HepG2 (cell line): ENCODE results near the gene CFAP46. TPM values are rescaled to one million over a fixed set of nuclear protein-coding genes. Genes with fewer than 3 reads are reported as not detected.
"Not testable (repeated sequence)": the region's sequence is repeated elsewhere in the genome, so short reads cannot be mapped to it uniquely, and the experiment has no call there.

Experiments used
- ATAC-seq: fragments of 200-7000 bp; cut with Tn5 transposase; 3 replicates; pipeline ENCODE4 v1.9.1; 2020; ENCODE audit warnings: mild to moderate bottlenecking, moderate library complexity
- BruUV-seq: library from RNA; stranded (reverse); fragments of 400-500 nt; replicated peaks from 2 replicates; lab custom pipeline; 2021; lab: Mats Ljungman, UMichigan
- CTCF ChIA-PET: fragments of 300-600 bp; formaldehyde crosslinking; extraction: SDS; loops from one replicate; lab custom pipeline; 2021; ENCODE audit warnings: low total read pairs, inconsistent platforms, low intra/inter-chr PET ratio; lab: Yijun Ruan, JAX
- POLR2A ChIA-PET: fragments of 350-600 bp; sonication (Branson Sonifier 250); formaldehyde crosslinking; loops from one replicate; lab custom pipeline; 2020; ENCODE audit warnings: antibody characterized with exemption, inconsistent platforms; lab: Yijun Ruan, JAX
- DNase-seq: peaks from one replicate; pipeline ENCODE4 v3.0.0-alpha.2; 2015; ENCODE audit warnings: low spot score
- FAIRE-seq: peaks from 3 replicates; lab custom pipeline; 2011; peaks lifted over from hg19 to GRCh38; lab: Jason Lieb, UNC
- H2AFZ ChIP-seq: one replicate; pipeline ENCODE4 v1.6.1; 2011; ENCODE audit warnings: low read length, inconsistent platforms
- H3K27ac ChIP-seq: fragments of 300-600 bp; 3 replicates; pipeline ENCODE4 v1.8.0; 2011; ENCODE audit warnings: mixed run types, mild to moderate bottlenecking, mixed read lengths, low read length, inconsistent platforms; ENCODE audit not compliant: insufficient read depth; ENCODE audit errors: extremely low read length
- H3K27me3 ChIP-seq, 2 experiments: fragments of 200-600 bp in 1 of 2; 2 replicates in 1 of 2; 3 replicates in 1 of 2; pipeline versions ENCODE4 v1.6.0 to v1.8.0; 2011; ENCODE audit warnings: low read length in 2 of 2, mild to moderate bottlenecking in 2 of 2, moderate library complexity in 2 of 2, inconsistent platforms in 1 of 2; ENCODE audit not compliant: insufficient read depth in 2 of 2, control insufficient read depth in 1 of 2
- H3K36me3 ChIP-seq, 2 experiments: fragments of 200-600 bp in 1 of 2; replicated peaks in 1 of 2; 2 replicates in 1 of 2; 3 replicates in 1 of 2; pipeline versions ENCODE4 v1.5.1 to v1.8.0; 2011; ENCODE audit warnings: low read length in 2 of 2, inconsistent platforms in 1 of 2; ENCODE audit not compliant: insufficient read depth in 2 of 2, control insufficient read depth in 1 of 2
- H3K4me1 ChIP-seq: 2 replicates; pipeline ENCODE4 v1.5.1; 2012; ENCODE audit warnings: low read length, inconsistent platforms; ENCODE audit not compliant: insufficient read depth
- H3K4me2 ChIP-seq: 2 replicates; pipeline ENCODE4 v1.6.0; 2011; ENCODE audit warnings: low read depth, low read length, inconsistent platforms
- H3K4me3 ChIP-seq, 3 experiments: fragments of 200-600 bp in 1 of 3; sonication (generic), shearing (Covaris generic) in 1 of 3; replicated peaks in 1 of 3; 2 replicates each; pipeline ENCODE4 v1.5.1; 2011 to 2016; ENCODE audit warnings: low read length in 3 of 3, inconsistent platforms in 2 of 3, low read depth in 2 of 3, mild to moderate bottlenecking in 2 of 3, control low read depth in 1 of 3, mixed read lengths in 1 of 3; ENCODE audit not compliant: insufficient read depth in 1 of 3
- H3K79me2 ChIP-seq: one replicate; pipeline ENCODE4 v1.6.1; 2011; ENCODE audit warnings: low read length, inconsistent platforms; ENCODE audit not compliant: insufficient read depth
- H3K9ac ChIP-seq: 2 replicates; pipeline ENCODE4 v1.6.0; 2011; ENCODE audit warnings: mild to moderate bottlenecking, low read depth, low read length, inconsistent platforms; ENCODE audit not compliant: insufficient read depth
- H3K9me3 ChIP-seq: 2 replicates; pipeline ENCODE4 v1.5.1; 2012; ENCODE audit warnings: mild to moderate bottlenecking, low read length
- H4K20me1 ChIP-seq: 2 replicates; pipeline ENCODE4 v1.6.0; 2011; ENCODE audit warnings: inconsistent platforms, mild to moderate bottlenecking, low read length, moderate library complexity; ENCODE audit not compliant: insufficient read depth
- CEBPG ChIP-seq: IDR thresholded peaks from 2 replicates; pipeline ENCODE4 v1.6.1; 2016
- CREB1 ChIP-seq, 2 experiments: fragments of 450-650 bp in 1 of 2; IDR thresholded peaks; 2 replicates each; pipeline ENCODE4 v1.6.1; 2016 to 2017; ENCODE audit warnings: control low read depth in 1 of 2, mild to moderate bottlenecking in 1 of 2, missing compliant biosample characterization in 1 of 2, missing genetic modification characterization in 1 of 2
- HMG20A ChIP-seq: IDR thresholded peaks from 2 replicates; pipeline ENCODE4 v1.6.1; 2016; ENCODE audit warnings: borderline replicate concordance
- LRRFIP1 ChIP-seq: sonication (generic); formaldehyde crosslinking; conservative IDR thresholded peaks from 2 replicates; pipeline ENCODE4 v1.4.0; 2020; ENCODE audit warnings: missing genetic modification reagents
- ZBTB7A ChIP-seq: sonication (generic); formaldehyde crosslinking; IDR thresholded peaks from 2 replicates; pipeline ENCODE4 v1.8.0; 2022; ENCODE audit warnings: mild to moderate bottlenecking, missing genetic modification reagents
- WGBS: methylation state at CpG from one replicate; pipeline ENCODE4 v1.1.6; 2017; ENCODE audit warnings: low lambda C conversion rate; 5-methylcytosine and 5-hydroxymethylcytosine counted together
- in situ Hi-C: cut with HindIII; loops from 2 replicates; pipeline ENCODE4 v1.10.0; 2017; ENCODE audit warnings: low pct_unique_long_range_greater_than_20kb; ENCODE audit not compliant: extremely low pct_ligation_motif_present
- intact Hi-C: fragments of 100-400 bp; cut with micrococcal nuclease; formaldehyde crosslinking; loops from one replicate; pipeline ENCODE4 v1.10.0; 2022; ENCODE audit not compliant: unreplicated experiment
- polyA plus RNA-seq, 8 experiments: library from polyadenylated mRNA; depleted of rRNA in 3 of 8; stranded (reverse) in 7 of 8; unstranded in 1 of 8; fragments of >200 nt; fragmentation: Illumina TruSeq in 4 of 8; extraction: Trizol in 4 of 8; gene quantifications; 2 replicates each; pipeline versions ENCODE4 v1.2.1 to v1.2.3, GENCODE V29; 2011 to 2016; ENCODE audit warnings: low read depth in 4 of 8, missing spikeins in 1 of 8, mixed read lengths in 1 of 8; ENCODE audit not compliant: insufficient read depth in 1 of 8
- total RNA-seq, 5 experiments: library from RNA; depleted of rRNA; stranded (reverse); fragments of >200 nt; fragmentation: Illumina TruSeq; extraction: Trizol; gene quantifications; 2 replicates each; pipeline ENCODE4 v1.2.3, GENCODE V29; 2016; ENCODE audit warnings: low read depth in 1 of 5

The CFAP46 gene
- total and polyA plus RNA-seq, 2 of the 13 experiments (the other 11 are each of a cell fraction or from before 2014, with no cell fraction given) = 0.24 to 0.84 TPM

GRCh38 chr10:132888898-132889490, 53.4 kb downstream of the CFAP46 start:
- ChIA-PET POLR2A (no interaction called here), CTCF (no interaction called here)
- Histone ChIP-seq H3K9ac (no peak overlapping the region), H3K27ac (no peak overlapping the region), H3K9me3 (no peaks in the 10 kb centered on the region), H3K4me1 (no peaks in the 10 kb centered on the region), H3K36me3 (no peaks in the 10 kb centered on the region), H3K27me3 (peaks cover 5 to 28% of the 10 kb centered on the region in 2 experiments; a peak in 3 of 5 replicates), H3K4me2 (no peak overlapping the region), H2AFZ (no peak overlapping the region)
- 15% methylated on average over 16 of the region's 16 CpGs for WGBS
- intact Hi-C loops = no loop called here
- in situ Hi-C loops = no loop called here
- BruUV-seq = no TSS peak
- no peak for DNase-seq
- TF ChIP-seq CEBPG (CRISPR knock-in tag) = no peak
- no peak for TF ChIP-seq LRRFIP1 (CRISPR knock-in tag)
- TF ChIP-seq CREB1 (IDR thresholded peaks at IDR 0.05) = peak; percentile 78
- no peak for TF ChIP-seq CREB1 (CRISPR knock-in tag; IDR thresholded peaks at IDR 0.05)
- no peak for TF ChIP-seq ZBTB7A
- TF ChIP-seq HMG20A = no peak
- TF ChIP-seq, all 625 proteins: peak for 1
- H3K4me3 ChIP-seq = no peak overlapping the region
- FAIRE-seq = no peak
- H3K79me2 ChIP-seq = no peaks in the 10 kb centered on the region
- H4K20me1 ChIP-seq = no peaks in the 10 kb centered on the region
- no peak for ATAC-seq

DNA sequence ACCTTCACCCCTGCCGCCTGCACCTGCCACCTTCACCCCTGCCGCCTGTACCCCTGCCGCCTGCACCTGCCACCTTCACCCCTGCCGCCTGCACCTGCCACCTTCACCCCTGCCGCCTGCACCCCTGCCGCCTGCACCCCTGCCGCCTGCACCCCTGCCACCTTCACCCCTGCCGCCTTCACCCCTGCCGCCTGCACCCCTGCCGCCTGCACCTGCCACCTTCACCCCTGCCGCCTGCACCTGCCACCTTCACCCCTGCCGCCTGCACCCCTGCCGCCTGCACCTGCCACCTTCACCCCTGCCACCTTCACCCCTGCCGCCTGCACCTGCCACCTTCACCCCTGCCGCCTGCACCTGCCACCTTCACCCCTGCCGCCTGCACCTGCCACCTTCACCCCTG, 53.9 kb downstream of the CFAP46 start:
- H3K9me3 ChIP-seq, H3K4me1 ChIP-seq, H4K20me1 ChIP-seq, POLR2A ChIA-PET, H3K79me2 ChIP-seq, in situ Hi-C loops, H3K4me3 ChIP-seq, H3K4me2 ChIP-seq, CTCF ChIA-PET, H2AFZ ChIP-seq, H3K27ac ChIP-seq, FAIRE-seq, intact Hi-C loops, H3K36me3 ChIP-seq, DNase-seq, H3K9ac ChIP-seq, BruUV-seq, ATAC-seq: not testable (repeated sequence)
- WGBS = 59% methylated on average over 14 of the region's 16 CpGs
- peaks cover 5 to 33% of the 10 kb centered on the region in 2 experiments; a peak in 3 of 5 replicates for H3K27me3 ChIP-seq
